Epithelial cell of proximal tubule (primary cell): ENCODE data around the gene GORAB. TPM values are rescaled to one million over a fixed set of nuclear protein-coding genes. Genes with fewer than 3 reads are reported as not detected.

Experiments used
- DNase-seq: peaks from one replicate; pipeline ENCODE4 v3.0.0-alpha.2; 2011; ENCODE audit warnings: low read depth
- H3K4me3 ChIP-seq: 2 replicates; pipeline ENCODE4 v1.5.1; 2011; ENCODE audit warnings: low read depth, mild to moderate bottlenecking, low read length
- CTCF ChIP-seq: conservative IDR thresholded peaks from 2 replicates; pipeline ENCODE4 v1.5.1; 2012; ENCODE audit warnings: low read depth, mild to moderate bottlenecking, low read length
- total RNA-seq: library from RNA; depleted of rRNA; stranded (reverse); fragments of >200 nt; gene quantifications from 2 replicates; pipeline ENCODE4 v1.2.3, GENCODE V29; 2015

The GORAB gene
- total RNA-seq, 1 donor from 2014 or later = 7.7 TPM

- DNase-seq = no peak
- TF ChIP-seq CTCF = no peak
- H3K4me3 ChIP-seq = no peak overlapping the region
Observed at GRCh38 chr1:170548497-170548896, 16.5 kb downstream of the GORAB start.

DNA sequence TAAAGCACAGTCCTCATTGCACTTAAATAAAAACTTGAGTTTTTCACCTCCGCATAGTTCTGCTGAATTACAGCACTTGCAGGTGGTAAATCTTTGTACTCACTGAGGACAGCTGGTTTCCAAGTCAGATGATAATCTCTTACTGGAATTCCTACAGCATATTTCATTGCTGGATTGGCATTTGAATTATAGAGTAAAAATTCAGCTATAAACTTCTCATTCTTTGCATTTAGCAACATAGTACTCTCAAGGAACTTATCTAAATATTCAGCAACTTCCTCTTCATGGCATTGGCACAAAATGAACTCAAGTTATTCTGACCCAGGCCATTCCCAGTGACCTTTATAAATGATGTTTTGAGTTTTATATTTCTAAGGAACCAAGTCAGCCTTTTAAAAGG, 23.4 kb downstream of the GORAB start:
- DNase-seq = no peak

GRCh38 chr1:170556917-170557316, 25.0 kb downstream of the GORAB start:
- DNase-seq = no peak
- TF ChIP-seq CTCF = no peak
- H3K4me3 ChIP-seq = no peak overlapping the region

More for the DNA sequence above, 23.4 kb downstream of the GORAB start:
- H3K4me3 ChIP-seq = no peak overlapping the region
- no peak for TF ChIP-seq CTCF

DNA sequence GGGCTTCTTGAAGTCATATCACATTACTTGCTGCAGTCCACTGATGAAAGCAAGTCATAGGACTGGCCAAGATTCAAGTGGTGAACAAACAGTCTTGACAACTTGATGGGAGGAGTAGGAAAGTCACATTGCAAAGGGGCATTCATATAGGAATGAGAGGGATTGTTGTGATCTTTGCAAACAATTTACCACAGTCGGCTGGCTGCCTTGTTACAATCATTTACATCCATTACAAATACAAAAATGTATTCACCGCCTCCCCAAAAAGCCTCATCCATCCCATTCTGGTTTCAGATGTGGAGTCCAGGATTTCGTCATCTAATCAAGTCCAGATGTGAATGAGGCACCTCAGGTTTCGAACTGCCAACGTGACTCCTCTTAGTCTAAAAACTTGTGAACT, 26.8 kb downstream of the GORAB start:
- no peak for DNase-seq
- no peak overlapping the region for H3K4me3 ChIP-seq
- TF ChIP-seq CTCF = no peak

GRCh38 chr1:170559166-170559565, 27.2 kb downstream of the GORAB start:
- H3K4me3 ChIP-seq = no peak overlapping the region
- no peak for DNase-seq
- no peak for TF ChIP-seq CTCF

DNA sequence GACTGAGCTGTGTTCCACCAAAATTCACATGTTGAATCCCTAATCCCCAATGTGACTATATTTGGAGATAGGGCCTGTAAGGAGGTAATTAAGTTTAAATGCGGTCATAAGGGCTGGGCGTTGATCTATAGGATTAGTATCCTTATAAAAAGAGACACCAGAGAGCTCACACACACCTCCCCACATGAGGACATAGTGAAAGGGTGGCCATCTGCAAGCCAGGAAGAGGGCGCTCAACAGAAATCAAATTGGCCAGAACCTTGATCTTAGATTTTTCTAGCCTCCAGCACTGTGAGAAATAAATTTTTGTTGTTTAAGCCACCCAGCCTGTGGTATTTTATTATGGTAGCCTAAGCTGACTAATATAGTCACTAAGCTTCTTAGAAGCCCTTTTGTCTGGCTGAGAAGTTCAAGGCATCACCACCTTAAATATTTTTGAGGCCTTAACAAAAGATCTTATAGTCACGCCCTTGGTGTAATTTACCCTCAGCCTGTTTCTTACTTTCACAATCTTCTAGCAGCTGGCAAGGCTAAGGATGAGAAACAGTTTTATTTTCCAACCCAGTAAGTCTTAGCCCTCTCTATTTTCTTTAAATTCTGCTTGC, 28.8 kb downstream of the GORAB start:
- no peak for DNase-seq
- TF ChIP-seq CTCF = no peak

DNA sequence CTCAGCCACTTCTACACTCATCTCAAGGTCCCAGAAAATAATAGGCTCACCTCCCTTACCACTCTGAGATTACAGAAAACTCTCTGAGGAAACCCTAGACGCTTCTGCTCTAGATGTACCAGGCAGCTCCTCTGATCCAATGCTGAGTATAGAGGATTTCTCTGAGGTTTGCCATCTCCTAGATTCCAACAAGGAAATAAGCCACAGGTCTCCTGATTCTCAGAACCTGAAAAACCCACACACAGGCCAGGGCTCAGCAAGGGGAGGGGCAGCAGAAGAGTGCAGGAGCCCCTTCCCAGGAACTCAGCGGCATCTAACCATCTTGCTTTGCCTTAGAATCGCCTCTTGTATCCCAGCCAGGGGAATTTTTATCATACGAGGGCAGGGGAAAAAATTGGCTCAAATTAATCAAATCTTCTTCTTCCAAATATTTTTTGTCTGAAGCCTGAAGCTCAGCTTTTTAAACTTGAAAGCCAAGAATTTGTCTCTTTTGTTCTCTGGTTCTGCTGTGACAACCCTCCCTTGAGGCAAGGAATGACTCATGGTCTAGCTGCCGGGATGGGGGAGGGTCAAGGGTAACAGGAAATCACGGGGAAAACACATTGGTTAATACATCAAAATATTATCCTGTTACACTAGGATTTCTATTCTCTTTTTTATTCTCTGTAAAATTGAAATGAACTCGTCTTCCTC, 30.8 kb downstream of the GORAB start:
- no peak for TF ChIP-seq CTCF
- peak; percentile 50 for DNase-seq
- no peak overlapping the region for H3K4me3 ChIP-seq

More for the DNA sequence above, 28.8 kb downstream of the GORAB start:
- H3K4me3 ChIP-seq = no peak overlapping the region
